HG03565 (cell line): Measurements from ENCODE around the gene CYREN.
"Not testable (repeated sequence)": the region's sequence is repeated elsewhere in the genome, so short reads cannot be mapped to it uniquely, and the experiment has no call there.

Source experiments
- ATAC-seq: cut with Tn5 transposase; IDR thresholded peaks from one replicate; pipeline ENCODE4 v1.9.1; 2021; ENCODE audit warnings: mild to moderate bottlenecking, moderate library complexity; ENCODE audit not compliant: unreplicated experiment

CYREN gene

DNA sequence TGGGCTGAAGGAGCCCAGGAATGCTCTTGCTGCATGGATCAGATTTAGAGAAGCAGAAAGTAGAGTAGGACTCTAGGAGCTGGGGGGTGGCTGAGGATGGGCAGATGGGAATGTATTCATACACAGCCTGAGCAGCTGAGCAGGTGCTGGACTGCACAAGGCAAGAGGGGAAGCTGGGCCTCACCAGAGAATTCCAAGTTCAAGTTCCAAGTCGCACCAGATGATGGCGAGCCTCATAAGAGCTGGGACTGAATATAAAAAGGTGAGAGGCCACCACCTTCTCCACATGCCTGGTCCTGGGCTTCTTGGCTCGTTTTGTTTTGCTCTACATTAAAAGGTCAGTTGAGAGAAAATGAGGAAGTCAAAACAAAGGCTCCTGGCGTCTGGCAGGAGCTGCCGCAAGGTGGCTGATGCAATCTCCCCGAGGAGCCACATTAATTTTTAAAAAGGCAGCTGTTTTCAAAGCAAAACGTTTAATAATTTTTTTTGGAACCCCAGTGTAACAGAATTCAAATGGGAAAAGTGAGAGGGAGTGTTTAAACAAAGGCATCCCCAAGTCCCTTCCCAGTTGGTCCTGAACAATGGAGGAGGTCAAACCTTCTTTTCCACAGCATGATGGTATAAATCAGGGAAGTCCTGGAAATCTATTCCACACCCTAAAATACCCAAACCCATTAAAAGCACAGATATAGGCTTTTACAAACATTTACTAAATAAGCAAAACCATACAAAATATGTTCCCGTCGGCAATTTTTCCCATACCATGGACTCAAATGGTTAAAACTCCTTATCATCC is 9.5 kb downstream of the CYREN start:
- ATAC-seq: no peak

DNA sequence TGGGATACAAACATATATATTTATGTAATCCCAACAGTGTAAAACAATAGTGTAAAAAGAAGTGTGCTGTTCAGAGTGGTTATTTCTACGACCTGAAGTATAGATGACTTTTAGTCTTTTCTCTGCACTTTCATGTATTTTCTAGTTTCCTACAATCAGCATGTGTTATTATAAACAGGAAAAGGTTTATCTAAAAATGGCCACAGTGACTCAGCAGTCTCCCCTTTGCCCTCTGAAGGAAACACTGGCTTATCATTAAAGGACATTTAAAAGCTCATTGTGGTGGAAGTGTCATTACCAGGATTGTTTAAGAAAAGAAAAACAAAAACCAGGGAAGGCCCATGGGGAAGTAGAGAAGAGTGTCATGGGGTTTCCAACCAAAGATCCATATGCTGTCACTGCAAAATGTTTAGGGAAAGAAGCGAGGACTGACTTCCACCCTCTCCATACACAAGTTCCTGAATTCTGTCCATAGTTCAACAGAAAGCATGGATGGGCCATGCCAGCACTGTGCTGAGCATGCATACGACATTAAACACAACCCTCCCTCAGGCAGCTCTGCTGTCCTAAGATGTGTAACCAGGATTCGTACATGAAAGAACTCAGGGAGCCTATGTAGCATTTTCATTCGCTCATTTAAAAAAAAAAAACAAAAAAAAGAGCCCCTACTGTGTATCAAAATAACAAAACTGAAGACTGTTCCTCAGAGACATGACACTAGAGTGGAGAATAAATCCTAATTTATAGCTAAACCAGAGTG is 10.2 kb downstream of the CYREN start:
- ATAC-seq: no peak

DNA sequence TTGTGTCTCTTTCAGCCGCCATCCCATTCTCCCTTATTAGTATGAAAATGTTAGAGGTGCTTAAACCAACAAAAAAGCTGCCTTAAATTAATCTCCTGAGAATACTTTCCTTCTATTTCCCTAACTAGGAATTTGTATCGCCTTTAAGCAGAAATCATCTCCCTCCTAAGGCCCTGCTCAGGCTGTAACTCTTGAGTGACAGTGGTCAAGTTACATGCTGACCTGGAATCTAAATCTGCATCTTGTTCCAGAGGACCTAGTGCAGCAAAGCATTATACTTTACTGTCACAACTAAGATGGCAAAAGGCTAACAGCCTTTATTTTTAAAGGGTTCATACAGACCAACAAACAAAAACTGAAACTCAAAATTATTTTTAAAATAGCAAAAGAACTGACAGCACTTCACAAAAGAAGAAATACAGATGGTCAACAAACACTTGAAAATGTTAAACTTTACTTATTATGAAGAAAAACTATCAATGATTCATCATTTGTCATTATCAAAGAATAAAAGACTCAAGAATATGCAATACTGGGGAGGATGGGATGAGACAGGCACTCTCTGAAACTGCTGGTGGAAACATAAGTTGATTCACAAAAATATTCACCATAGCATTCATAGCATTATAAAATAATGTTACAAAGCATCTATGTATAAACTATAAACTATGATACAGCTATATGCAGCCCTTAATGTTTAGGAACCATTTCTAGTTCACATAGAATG is 11.0 kb downstream of the CYREN start:
- ATAC-seq: no peak

DNA sequence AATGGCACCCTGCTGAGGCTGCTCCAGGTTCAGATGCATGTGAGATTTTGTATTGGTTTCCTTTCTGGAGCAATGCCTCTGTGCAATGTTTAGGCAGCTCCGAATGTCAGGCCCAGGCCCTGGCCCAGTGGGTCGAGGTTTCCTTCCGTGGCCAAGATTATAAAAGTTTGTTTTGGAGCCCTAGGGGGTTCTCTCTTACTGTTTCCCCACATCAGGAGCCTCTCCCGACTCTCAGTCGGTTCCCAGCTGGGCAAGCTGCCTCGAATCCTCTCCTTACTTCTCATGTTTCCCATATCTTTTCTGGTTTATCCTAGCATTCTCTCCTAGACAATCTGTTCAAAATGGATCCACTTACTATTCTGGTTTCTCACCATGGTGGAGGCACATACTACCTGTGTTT is 11.6 kb downstream of the CYREN start:
- no peak for ATAC-seq

DNA sequence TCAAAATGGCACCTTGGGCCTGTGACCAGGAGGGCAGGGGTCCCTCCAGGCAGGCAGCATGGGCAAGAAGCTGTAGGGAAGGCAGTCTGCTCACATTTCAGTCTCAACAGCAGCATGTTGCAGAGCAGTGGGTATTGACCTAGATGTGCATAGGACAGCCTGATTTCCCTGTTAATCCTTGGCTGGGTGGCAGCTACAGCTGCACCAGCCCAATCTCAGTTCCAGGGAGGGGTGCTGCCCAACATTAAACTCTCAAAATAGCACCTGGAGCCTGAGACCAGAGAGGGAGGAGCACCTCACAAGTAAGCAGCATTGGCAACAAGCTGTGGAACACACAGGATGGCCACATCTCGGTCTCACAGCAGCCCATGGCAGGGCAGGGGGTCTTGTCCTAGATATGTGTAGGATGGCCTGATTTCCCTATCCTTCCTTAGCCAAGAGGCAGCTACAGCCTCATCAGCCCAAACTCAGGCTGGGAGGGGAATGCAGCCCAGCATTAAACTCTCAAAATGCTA is 12.3 kb downstream of the CYREN start:
- no peak for ATAC-seq

DNA sequence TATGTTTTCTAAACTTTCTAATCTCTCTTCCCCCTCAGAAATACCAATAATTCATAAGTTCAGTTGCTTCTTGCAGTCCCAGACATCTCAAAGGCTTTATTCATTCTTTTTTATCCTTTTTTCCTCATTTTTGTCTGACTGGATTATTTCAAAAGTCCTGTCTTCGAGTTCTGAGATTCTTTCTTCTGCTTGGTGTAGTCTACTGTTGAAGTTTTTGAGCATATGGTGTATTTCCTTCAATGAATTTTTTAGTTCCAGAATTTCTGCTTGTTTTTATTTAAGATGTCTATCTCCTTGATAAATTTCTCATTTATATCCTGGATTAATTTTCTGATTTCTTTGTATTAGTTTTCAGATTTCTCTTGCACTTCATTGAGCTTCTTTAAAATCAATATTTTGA is 14.2 kb downstream of the CYREN start:
- ATAC-seq: no peak

DNA sequence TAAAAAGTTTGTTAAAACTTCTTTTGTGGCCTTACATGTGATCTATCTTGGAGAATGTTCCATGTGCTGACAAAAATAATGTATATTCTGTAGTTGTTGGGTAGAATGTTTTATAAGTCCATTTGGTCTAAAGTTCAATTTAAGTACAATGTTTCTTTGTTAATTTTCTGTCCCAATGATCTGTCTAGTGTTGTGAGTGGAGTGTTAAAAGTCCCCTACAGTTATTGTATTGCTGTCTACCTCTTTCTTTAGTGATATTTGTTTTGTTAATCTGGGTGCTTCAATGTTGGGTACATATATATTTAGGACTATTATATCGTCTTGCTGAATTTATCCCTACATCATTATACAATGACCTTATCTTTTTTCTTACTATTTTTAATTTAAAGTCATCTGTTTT is 15.8 kb downstream of the CYREN start:
- no peak for ATAC-seq

DNA sequence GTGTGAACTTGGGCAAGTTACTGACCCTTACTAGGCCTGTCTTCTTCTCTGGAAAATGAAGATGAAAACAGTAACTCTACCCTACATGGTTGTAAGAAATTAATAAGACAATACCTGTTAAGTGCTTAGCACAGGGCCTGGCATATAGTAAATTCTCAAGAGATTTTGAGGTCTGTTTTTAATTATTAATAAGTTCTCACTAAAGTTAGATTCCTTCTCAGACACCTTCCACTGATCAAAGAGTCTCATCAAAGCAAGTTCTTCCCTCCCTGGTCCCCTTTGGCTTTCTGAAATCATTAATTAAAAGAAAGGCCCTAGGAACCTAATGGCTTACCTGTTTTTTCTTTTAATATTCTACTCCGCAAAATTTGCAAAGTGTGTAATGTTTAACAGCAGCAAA is 18.1 kb downstream of the CYREN start:
- no peak for ATAC-seq

DNA sequence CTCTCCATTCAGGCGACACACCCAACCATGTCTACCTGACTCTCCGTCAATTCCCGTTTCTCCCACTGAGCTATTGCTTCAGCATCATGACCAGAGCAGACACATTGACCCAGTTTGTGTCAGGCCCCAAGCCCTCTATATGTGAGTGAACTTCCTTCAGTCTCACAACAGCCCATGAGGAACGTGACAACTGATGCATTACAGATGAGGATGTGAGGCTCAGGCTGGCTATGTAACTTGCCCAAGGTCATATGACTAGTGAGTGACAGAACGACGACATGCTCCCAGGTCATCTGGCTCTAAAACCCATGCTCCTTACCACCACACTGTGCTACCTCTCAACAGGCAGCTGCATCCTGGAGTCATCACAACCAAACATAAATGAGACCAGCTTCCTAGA is 19.0 kb downstream of the CYREN start:
- ATAC-seq: peak; percentile 29

DNA sequence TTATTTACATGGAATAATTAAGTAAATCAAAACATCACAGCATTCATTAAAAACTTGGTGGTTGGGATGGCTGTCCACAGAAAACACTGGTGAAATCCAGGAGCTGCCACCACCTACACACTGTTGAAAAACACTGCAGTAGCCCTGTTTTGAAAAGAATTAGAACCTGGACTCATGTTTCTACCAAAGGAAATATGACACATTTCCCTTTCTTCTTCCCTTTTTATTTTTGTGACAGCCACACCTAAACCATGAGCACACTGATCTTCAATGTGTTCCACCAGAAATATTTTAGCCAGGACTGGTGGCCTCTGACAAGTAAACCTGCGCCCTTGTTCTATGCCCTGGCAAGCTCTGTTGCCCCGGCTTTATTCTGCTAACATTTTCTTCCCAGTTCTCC is 19.4 kb downstream of the CYREN start:
- ATAC-seq: no peak

DNA sequence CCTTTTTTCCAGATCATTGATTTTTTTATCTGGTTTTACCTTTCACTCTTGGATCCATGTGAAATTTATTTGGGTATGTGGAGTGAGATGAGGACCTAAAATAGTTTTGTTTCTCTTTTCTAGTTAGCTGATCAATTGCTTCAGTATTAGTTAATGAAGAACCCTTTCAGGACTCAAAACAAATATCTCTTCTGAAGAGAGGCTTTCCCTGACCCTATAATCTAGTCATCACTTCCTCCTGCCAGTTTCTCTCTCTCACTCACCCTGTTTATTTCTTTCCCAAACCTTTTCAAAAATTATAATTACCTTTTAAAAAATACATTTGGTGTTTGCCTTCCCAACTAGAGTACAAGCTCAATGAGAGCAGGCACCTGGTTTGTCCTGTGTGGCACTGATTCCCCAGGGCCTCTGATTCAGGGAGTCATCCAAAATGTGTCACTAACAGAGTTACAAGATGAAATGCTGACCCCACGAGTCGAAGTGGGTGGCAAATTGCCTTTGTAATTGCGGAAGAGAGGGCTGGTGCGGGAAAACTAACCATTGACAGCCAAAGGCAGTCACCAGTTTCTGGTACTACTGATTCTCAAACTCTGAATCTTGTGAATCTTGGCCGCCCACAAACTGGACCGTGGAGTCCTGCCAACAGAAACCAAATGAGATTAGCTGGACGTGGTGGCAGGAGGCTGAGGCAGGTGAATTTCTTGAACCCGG is 20.3 kb downstream of the CYREN start:
- no peak for ATAC-seq

DNA sequence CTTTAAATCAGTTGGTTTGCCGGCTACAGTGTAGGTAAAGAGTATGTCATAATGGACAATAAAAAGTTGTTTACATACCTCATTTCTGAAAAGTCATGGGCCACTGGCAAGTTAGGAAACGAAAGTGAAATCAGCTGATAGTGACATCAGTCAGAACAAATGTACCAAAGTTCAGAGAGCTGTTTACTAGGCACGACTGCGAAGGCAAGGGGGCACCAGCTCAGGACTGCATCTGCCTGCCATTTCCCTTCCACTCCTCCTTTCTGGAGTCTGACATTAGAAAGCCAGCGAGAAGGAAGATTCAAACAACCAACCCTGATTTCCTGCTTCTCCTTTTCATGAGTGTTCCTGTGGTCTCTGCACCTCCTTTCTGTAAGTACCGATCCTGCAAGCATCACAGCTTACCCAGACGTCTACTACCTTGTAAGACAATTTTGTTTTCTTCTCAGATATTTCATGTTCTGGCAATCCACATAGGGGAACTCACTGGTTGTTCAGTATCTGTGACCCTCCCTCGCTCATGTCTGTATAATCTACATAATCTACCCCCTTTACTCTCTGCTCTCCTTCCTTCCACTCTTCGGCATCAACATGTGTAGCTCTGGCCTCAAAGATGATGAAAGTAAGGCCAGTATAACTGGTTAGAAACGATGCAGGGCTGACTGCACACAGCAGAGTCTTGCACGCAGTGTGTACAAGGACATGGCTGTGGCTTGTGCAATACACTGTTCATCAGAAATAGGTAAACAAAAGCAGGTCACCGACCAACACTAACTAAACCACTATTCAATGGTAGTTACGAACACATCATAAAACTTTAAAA is 22.4 kb downstream of the CYREN start, which contains the start of gene TMEM140:
TSS of gene TMEM140 (plus strand) at position 174 of the 823 bp plus-strand sequence. CDS start 16,370 bp downstream, outside the sequence.
- peak; percentile 64 for ATAC-seq

DNA sequence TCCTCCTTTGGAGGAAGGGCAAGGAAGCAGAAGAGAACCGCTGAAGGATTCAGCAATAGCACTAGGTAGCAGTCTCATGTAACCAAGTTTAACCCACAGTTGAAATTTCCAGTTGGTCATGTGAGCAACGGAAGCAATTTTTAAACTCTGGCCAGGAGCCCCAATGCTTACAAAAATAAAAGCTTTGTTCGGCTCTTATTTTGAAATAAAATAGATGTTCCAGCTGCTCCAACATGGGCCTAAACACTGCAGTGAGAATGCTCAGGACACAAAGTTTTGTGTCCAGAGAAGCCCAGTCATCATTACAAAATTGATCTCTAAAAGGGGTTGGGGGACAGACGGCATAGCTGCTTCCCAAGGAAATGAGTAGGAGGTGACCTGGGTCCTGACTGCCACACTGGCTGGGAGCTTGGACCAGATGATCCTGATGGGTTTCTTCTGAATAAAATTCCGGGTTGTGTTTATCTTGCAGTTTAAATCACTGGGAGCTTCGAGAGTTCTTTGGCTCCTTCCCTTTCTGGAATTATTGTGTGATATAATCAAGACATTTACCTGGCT is 23.1 kb downstream of the CYREN start:
- peak; percentile 1 for ATAC-seq

DNA sequence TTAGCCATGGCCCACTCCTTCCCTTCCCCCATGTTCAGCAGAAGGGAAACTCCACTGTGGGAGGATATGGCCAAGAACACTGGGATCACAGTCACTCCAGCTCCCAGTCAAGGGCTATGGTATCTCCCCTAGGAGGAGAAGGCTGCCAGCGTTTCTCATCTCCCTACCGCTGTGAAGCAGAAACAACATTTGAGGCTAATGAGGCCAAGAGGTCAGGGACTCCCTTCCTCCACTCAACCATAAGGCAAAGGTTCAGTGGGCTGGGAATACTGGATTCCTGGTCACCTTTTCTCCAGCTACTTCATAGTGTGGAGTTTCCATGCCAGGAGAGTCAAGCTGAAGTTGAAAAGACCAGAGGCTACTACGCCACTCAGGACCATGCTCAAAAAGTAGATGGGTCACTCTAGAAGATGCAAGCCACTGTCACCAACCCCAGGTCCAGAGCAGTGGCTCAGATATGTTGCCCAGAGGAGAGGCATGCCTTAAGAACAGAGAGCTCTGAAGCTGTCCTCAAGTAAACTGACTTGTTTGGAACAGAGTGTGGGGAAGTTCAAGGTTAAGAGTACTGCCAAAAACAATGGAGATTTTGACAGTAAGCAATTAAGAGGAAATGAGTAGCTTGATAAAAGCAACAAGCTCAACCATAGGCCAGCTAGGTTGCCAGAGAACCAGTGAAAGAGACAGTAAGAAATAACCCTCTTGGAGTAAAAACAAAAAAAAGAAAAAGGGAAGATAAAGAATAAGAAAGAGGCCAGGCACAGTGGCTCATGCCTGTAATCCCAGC is 26.4 kb downstream of the CYREN start:
- ATAC-seq: no peak

DNA sequence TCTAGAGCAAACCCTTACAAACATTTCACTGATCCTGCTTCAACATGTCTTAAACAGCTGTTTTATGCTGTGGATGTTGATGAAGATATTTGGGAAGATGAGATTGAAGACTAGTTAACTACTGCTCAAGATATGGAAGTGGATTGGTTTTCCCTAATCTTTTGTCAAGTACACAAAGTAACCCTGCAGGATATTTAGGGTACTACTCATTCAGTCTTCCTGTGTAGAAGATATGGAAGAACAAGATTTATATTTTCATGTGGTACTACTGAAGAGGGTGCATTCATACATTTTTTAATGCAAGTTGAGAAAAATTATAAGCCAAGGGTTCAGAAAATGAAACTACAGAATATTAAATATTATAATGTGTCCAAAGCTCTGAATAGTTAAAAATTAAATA is 40.9 kb downstream of the CYREN start:
- no peak for ATAC-seq

DNA sequence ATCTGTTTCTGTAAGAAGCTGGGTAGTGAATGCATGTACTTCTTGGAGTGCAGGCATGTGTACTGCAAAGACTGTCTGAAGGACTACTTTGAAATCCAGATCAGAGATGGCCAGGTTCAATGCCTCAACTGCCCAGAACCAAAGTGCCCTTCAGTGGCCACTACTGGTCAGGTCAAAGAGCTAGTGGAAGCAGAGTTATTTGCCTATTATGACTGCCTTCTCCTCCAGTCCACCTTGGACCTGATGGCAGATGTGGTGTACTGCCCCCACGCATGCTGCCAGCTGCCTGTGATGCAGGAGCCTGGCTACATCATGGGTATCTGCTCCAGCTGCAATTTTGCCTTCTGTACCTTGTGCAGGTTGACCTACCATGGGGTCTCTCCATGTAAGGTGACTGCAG is 41.6 kb downstream of the CYREN start:
- ATAC-seq: no peak

DNA sequence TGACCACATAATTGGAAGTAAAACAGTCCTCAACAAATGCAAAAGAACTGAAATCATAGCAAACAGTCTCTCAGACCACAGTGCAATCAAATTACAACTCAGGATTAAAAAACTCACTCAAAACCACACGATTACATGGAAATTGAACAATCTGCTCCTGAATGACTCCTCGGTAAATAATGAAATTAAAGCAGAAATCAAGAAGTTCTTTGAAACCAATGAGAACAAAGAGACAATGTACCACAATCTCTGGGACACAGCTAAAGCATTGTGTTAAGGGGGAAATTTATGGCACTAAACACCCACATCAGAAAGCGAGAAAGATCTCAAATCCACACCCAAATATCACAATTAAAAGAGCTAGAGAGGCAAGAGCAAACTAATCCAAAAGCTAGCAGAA is 45.9 kb downstream of the CYREN start:
- not testable (repeated sequence) for ATAC-seq

DNA sequence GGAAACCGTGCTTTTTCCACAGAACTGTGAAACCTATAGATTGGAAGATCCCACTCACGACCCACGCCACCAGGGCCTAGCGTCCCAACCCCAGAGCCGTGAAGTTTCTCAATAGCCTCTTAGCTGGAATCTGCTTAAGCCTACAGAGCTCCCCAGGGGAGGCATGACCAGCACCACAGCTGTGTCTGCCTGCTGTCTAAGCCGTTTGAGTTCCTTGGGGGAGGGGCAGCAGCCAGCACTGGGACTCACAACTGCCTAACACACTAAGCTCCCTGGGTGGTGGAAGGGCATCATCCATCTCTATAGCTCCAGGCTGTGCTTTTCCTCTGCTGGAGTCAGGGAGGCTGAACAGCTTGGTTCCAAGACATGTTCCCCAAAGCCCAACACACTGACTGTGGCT is 48.6 kb downstream of the CYREN start:
- ATAC-seq: no peak

DNA sequence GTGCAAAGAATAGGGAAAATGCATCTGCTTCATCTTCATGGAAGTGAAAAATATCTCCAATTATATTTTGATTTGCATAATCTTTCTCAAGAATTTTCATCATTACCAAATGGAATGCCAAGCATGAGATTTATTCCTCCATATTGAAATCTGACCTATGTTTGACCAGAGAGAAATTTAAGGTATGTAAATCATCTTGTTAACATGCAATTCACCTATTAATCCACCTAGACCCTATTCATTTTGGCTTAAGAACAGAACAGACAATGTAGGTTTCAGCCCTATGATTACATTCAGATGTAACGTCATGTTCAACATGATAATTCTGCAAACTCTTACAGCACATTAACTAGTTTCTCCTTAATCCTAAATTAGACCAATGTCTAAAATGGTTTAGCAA is 53.4 kb downstream of the CYREN start:
- ATAC-seq: no peak
